ENCODE results near the gene GJA10.

The GJA10 gene

DNA sequence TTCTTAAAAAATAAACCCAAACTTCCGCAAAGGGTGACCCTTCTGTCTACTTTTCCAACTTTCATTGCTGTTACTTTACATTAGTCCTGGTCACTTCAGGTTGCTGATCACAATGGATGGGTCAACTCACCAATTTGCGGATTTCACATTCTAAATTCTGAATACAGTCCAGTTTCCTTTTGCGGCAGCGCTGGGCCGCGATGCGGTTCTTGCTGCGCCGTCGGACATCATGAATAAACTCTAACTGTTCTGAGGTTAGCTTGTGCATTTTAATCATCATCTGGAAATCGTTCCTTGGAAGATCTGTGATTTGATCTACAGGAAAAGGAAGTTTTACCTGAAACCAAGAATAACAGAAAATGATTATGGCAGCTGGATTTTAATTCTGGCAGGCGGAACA is 43.7 kb downstream of the GJA10 start:
- TF ChIP-seq CTCF (IDR thresholded peaks at IDR 0.05; ENCODE audit: low read depth, low read length, missing control alignments), result no peak
- H3K4me3 ChIP-seq (ENCODE audit: low read depth, low read length), result no peak overlapping the region
- DNase-seq (ENCODE audit: low read depth), result no peak

GRCh38 chr6:89939144-89939543 is 44.9 kb downstream of the GJA10 start:
- no peak overlapping the region for H3K4me3 ChIP-seq (ENCODE audit: low read depth, low read length)
- no peak for TF ChIP-seq CTCF (IDR thresholded peaks at IDR 0.05; ENCODE audit: low read depth, low read length, missing control alignments)
- no peak for DNase-seq (ENCODE audit: low read depth)

GRCh38 chr6:89940225-89941027 is 46.2 kb downstream of the GJA10 start:
- DNase-seq (ENCODE audit: low read depth), result peak; percentile 49

GRCh38 chr6:89941031-89941762 is 46.9 kb downstream of the GJA10 start:
- DNase-seq (ENCODE audit: low read depth), result no peak
- TF ChIP-seq CTCF (IDR thresholded peaks at IDR 0.05; ENCODE audit: low read depth, low read length, missing control alignments), result no peak
- no peak overlapping the region for H3K4me3 ChIP-seq (ENCODE audit: low read depth, low read length)

More at GRCh38 chr6:89940225-89941027, 46.2 kb downstream of the GJA10 start:
- H3K4me3 ChIP-seq (ENCODE audit: low read depth, low read length), result no peak overlapping the region
- peak; percentile 66 for TF ChIP-seq CTCF (IDR thresholded peaks at IDR 0.05; ENCODE audit: low read depth, low read length, missing control alignments)

- no peak for TF ChIP-seq CTCF (IDR thresholded peaks at IDR 0.05; ENCODE audit: low read depth, low read length, missing control alignments)
- no peak for DNase-seq (ENCODE audit: low read depth)
- no peak overlapping the region for H3K4me3 ChIP-seq (ENCODE audit: low read depth, low read length)
These were observed 47.7 kb downstream of the GJA10 start for GRCh38 chr6:89941763-89942497.

- H3K4me3 ChIP-seq (ENCODE audit: low read depth, low read length), result no peak overlapping the region
- no peak for DNase-seq (ENCODE audit: low read depth)
- no peak for TF ChIP-seq CTCF (IDR thresholded peaks at IDR 0.05; ENCODE audit: low read depth, low read length, missing control alignments)
These were observed 48.3 kb downstream of the GJA10 start for GRCh38 chr6:89942601-89943000.
